ENCODE results near the gene HYAL4. TPM values are rescaled to one million over a fixed set of nuclear protein-coding genes. Genes with fewer than 3 reads are reported as not detected.

Gene HYAL4
- total and polyA plus RNA-seq, 2 donors from 2014 or later = 0.24 TPM; not detected in 1

DNA sequence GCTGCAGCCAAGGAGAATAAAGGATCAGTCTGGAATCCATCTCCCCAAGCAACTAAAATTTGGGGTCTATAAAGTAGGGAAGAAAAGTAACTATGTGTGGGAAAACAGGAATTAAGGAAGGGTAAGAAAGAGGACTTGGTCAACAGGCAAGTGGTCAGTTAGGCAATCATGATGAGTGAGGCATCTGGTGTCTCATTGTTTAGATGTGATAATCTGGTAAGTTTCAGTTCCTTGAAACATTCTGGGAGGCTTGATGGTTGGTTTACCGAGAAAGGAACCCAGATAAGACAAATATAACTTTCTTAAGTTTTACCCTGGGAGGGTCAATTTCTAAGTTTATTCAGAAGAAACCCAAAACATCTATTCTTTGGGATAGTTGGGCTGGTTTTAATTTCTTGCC is 22.3 kb downstream of the HYAL4 start:
- Histone ChIP-seq H3K9ac (ENCODE audit: low read length in 3 of 3) (no peak overlapping the region), H3K36me3 (ENCODE audit: control insufficient read depth in 2 of 3, insufficient read depth in 3 of 3, low read length in 3 of 3) (no peaks in the 10 kb centered on the region), H3K9me3 (ENCODE audit: control insufficient read depth in 2 of 3, insufficient read depth in 1 of 3, low read length in 3 of 3) (no peaks in the 10 kb centered on the region), H3K4me1 (ENCODE audit: control insufficient read depth in 2 of 3, insufficient read depth in 2 of 3, low read depth in 1 of 3, low read length in 3 of 3) (peaks cover 0 to 6% (median 4%) of the 10 kb centered on the region in 3 donors), H3K27me3 (ENCODE audit: control insufficient read depth, insufficient read depth, low read length) (no peaks in the 10 kb centered on the region), H3K4me3 (ENCODE audit: low read length in 3 of 3) (no peak overlapping the region), H3K27ac (ENCODE audit: low read depth in 2 of 2, low read length in 2 of 2) (no peak overlapping the region)
- FAIRE-seq (no peak), DNase-seq (no peak)
- TF ChIP-seq, protein P1, sequence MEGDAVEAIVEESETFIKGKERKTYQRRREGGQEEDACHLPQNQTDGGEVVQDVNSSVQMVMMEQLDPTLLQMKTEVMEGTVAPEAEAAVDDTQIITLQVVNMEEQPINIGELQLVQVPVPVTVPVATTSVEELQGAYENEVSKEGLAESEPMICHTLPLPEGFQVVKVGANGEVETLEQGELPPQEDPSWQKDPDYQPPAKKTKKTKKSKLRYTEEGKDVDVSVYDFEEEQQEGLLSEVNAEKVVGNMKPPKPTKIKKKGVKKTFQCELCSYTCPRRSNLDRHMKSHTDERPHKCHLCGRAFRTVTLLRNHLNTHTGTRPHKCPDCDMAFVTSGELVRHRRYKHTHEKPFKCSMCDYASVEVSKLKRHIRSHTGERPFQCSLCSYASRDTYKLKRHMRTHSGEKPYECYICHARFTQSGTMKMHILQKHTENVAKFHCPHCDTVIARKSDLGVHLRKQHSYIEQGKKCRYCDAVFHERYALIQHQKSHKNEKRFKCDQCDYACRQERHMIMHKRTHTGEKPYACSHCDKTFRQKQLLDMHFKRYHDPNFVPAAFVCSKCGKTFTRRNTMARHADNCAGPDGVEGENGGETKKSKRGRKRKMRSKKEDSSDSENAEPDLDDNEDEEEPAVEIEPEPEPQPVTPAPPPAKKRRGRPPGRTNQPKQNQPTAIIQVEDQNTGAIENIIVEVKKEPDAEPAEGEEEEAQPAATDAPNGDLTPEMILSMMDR (IDR thresholded peaks at IDR 0.05; ENCODE audit: borderline replicate concordance, extremely low read depth, insufficient read depth) = no peak
- intact Hi-C loops (cut with DNase I) = loop anchor here (10.0 kb wide), 2 partner anchors 72 to 182 kb away; no protein-coding TSS in a partner anchor

DNA sequence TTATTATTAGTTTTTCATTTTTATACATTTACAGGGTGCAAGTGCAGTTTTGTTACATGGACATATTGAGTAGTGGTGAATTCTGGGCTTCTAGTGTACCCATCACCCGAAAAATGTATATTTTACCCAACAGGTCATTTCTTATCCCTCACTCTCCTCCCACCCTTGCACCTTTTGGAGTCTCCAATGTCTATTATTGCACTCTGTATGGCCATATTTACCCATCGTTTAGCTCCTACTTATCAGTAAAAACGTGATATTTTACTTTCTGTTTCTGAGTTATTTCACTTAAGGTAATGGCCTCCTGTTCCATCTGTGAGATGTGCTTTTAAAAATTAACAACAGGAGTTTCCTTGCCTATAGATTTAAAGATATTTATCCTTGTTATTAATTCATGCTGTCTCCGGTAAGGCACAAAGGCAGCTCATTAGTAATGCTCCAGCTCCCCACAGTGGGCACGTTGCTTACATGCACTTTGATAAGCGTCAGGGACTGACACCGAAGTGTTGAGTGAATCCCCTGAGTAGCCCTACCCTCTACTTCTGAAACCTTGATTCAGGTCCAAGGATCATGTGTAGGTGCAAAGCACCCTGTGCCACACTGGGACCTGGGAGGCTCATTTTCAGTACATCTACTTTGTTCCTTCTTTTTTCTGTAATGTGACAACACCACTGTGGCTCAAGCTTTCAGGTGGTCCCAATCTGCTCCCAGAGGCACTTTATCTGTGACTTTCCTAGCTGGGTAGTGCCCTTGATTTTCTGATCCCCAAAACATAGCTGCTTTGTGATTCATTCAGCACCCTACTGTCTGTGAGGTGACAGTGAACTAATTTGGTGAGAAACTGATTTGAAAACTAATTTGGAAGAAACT is 27.3 kb downstream of the HYAL4 start:
- DNase-seq = peak in 3 of 5 donors; percentile 33 to 76 (median 36)
- H3K27ac ChIP-seq (ENCODE audit: low read depth in 2 of 2, low read length in 2 of 2) = no peak overlapping the region
- H3K27me3 ChIP-seq (ENCODE audit: control insufficient read depth, insufficient read depth, low read length) = no peaks in the 10 kb centered on the region
- H3K9ac ChIP-seq (ENCODE audit: low read length in 3 of 3) = peak overlapping the region in 1 of 3 donors; percentile 6
- peak overlapping the region in 1 of 3 donors; percentile 13 for H3K4me3 ChIP-seq (ENCODE audit: low read length in 3 of 3)
- H3K36me3 ChIP-seq (ENCODE audit: control insufficient read depth in 2 of 3, insufficient read depth in 3 of 3, low read length in 3 of 3) = no peaks in the 10 kb centered on the region
- FAIRE-seq = no peak
- peaks cover 0 to 2% (median 0%) of the 10 kb centered on the region in 3 donors for H3K4me1 ChIP-seq (ENCODE audit: control insufficient read depth in 2 of 3, insufficient read depth in 2 of 3, low read depth in 1 of 3, low read length in 3 of 3)
- intact Hi-C loops (cut with DNase I) = no loop called here
- H3K9me3 ChIP-seq (ENCODE audit: control insufficient read depth in 2 of 3, insufficient read depth in 1 of 3, low read length in 3 of 3) = no peaks in the 10 kb centered on the region
- TF ChIP-seq, protein P1 (IDR thresholded peaks at IDR 0.05; ENCODE audit: borderline replicate concordance, extremely low read depth, insufficient read depth) = peak; percentile 59

DNA sequence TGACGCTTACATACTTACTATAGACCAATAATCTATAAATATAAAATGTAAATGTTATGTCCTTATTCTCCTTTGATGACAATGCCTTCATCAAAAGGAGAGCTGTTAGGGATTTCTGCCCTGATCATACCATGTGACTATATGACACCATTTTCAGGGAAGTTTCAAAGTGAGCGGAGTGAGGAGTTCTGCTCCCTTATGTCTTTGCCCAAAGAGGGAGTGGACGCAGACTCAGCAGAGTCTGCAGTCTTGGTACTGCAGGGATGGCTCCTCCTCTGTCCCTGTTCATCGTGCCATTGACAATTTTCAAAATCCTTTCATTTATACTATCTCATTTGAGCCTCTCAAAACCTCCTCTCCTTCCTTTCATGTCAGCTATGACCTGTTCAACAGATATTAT is 27.9 kb downstream of the HYAL4 start:
- TF ChIP-seq, protein P1 (IDR thresholded peaks at IDR 0.05; ENCODE audit: borderline replicate concordance, extremely low read depth, insufficient read depth) = no peak
- Histone ChIP-seq H3K36me3 (ENCODE audit: control insufficient read depth in 2 of 3, insufficient read depth in 3 of 3, low read length in 3 of 3) (no peaks in the 10 kb centered on the region), H3K4me1 (ENCODE audit: control insufficient read depth in 2 of 3, insufficient read depth in 2 of 3, low read depth in 1 of 3, low read length in 3 of 3) (peaks cover 0 to 2% (median 0%) of the 10 kb centered on the region in 3 donors), H3K27ac (ENCODE audit: low read depth in 2 of 2, low read length in 2 of 2) (no peak overlapping the region), H3K27me3 (ENCODE audit: control insufficient read depth, insufficient read depth, low read length) (no peaks in the 10 kb centered on the region), H3K9me3 (ENCODE audit: control insufficient read depth in 2 of 3, insufficient read depth in 1 of 3, low read length in 3 of 3) (no peaks in the 10 kb centered on the region), H3K4me3 (ENCODE audit: low read length in 3 of 3) (no peak overlapping the region), H3K9ac (ENCODE audit: low read length in 3 of 3) (no peak overlapping the region)
- intact Hi-C loops (cut with DNase I) = no loop called here
- FAIRE-seq = no peak
- DNase-seq = no peak
